GM12892 (cell line): ENCODE measurements around the gene MYO5A.
"Not testable (repeated sequence)": the region's sequence is repeated elsewhere in the genome, so short reads cannot be mapped to it uniquely, and the experiment has no call there.

ENCODE experiments used
- POLR2A ChIP-seq: IDR thresholded peaks from 2 replicates; pipeline ENCODE4 v1.6.1; 2011; ENCODE audit warnings: low read depth, low read length, control low read depth
- POLR2AphosphoS5 ChIP-seq: IDR thresholded peaks from 2 replicates; pipeline ENCODE4 v1.6.1; 2011; ENCODE audit warnings: low read depth, low read length, control low read depth
- TAF1 ChIP-seq: IDR thresholded peaks from 2 replicates; pipeline ENCODE4 v1.6.1; 2011; ENCODE audit warnings: low read depth, mild to moderate bottlenecking, control low read depth, low read length, borderline replicate concordance

GRCh38 chr15:52443205-52443604 is 85.5 kb downstream of the MYO5A start:
- not testable (repeated sequence) for TF ChIP-seq POLR2AphosphoS5, POLR2A, TAF1
